Keratinocyte (primary cell): ENCODE measurements around the gene TTI1.

Experiments
- EZH2 ChIP-seq: IDR thresholded peaks from one replicate; pipeline ENCODE4 v1.6.1; 2012; ENCODE audit warnings: inconsistent platforms, mild to moderate bottlenecking, low read length, moderate library complexity
- TF ChIP-seq, protein P1 (sequence below), 3 experiments: IDR thresholded peaks in 1 of 3; conservative IDR thresholded peaks in 1 of 3; optimal IDR thresholded peaks in 1 of 3; 2 replicates in 2 of 3; 3 replicates in 1 of 3; pipeline versions ENCODE3 to v1.5.1; 2011; ENCODE audit warnings: low read length in 3 of 3, mild to moderate bottlenecking in 3 of 3, moderate library complexity in 2 of 3, control low read depth in 1 of 3, inconsistent platforms in 1 of 3; ENCODE audit not compliant: insufficient read depth in 2 of 3; ENCODE audit errors: extremely low read depth in 1 of 3

DNA sequence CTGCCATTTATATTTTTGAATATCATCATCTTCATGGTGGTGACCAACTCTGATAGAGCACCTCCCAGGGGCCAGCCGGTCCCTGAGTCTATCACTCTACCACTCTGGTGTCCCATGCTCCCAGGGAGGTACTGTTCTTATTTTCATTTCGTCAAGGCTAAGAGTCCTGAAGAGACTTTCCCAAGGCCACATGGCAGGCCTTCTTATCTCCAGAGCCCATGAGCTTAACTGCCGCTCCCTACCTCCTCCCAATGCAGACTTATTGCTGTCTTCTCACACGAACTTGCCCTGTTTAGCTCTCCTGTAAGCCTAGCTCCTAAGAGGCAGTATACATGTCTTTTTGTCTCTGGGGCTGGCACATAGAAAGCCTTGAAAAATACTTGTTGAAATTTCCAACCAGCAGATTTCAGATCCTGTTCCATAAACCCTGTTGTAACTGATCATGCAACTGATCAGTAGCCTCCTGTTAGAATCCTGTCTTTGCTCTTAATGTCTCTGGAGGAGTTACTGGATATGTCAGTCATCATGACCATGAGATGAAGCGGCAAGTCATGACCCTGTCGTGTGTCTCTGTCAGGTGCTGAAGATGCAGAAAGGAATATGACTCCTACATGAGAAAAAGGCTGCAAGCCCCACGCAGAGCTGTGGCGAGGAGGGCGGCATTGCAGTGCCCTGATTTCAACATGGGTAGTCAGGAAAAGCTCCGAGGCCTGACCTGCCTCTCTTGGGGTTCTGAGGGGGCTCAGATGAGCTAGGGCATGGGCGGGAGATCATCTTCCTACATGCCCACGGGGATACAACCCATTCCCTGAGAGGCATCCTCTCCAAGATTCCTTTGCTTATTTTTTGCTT is 60.0 kb downstream of the TTI1 start:
- TF ChIP-seq, protein P1, sequence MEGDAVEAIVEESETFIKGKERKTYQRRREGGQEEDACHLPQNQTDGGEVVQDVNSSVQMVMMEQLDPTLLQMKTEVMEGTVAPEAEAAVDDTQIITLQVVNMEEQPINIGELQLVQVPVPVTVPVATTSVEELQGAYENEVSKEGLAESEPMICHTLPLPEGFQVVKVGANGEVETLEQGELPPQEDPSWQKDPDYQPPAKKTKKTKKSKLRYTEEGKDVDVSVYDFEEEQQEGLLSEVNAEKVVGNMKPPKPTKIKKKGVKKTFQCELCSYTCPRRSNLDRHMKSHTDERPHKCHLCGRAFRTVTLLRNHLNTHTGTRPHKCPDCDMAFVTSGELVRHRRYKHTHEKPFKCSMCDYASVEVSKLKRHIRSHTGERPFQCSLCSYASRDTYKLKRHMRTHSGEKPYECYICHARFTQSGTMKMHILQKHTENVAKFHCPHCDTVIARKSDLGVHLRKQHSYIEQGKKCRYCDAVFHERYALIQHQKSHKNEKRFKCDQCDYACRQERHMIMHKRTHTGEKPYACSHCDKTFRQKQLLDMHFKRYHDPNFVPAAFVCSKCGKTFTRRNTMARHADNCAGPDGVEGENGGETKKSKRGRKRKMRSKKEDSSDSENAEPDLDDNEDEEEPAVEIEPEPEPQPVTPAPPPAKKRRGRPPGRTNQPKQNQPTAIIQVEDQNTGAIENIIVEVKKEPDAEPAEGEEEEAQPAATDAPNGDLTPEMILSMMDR (optimal IDR thresholded peaks at IDR 0.05 in 1 of 3, IDR thresholded peaks at IDR 0.05 in 1 of 3, conservative IDR thresholded peaks at IDR 0.05 in 1 of 3; ENCODE audit: extremely low read depth in 1 of 3, insufficient read depth in 2 of 3, low read length in 3 of 3) = no peak
- TF ChIP-seq EZH2 = no peak
